Stimulated activated CD8-positive, alpha-beta memory T cell treated with anti-CD3 and anti-CD28 coated beads, Interleukin-15, amount 100 ng/mL, for 48 hours (primary cell): ENCODE measurements around the gene SFSWAP.
"Not testable (repeated sequence)": the region's sequence is repeated elsewhere in the genome, so short reads cannot be mapped to it uniquely, and the experiment has no call there.

Experiments
- DNase-seq, 2 donors: peaks; one replicate each; pipeline ENCODE4 v3.0.0-alpha.2; 2020; ENCODE audit warnings: low read depth in 2 of 2

The SFSWAP gene

GRCh38 chr12:131761638-131762037, 50.7 kb downstream of the SFSWAP start:
- no peak for DNase-seq

- DNase-seq: no peak
Measured at GRCh38 chr12:131764738-131765137, 53.8 kb downstream of the SFSWAP start.

DNA sequence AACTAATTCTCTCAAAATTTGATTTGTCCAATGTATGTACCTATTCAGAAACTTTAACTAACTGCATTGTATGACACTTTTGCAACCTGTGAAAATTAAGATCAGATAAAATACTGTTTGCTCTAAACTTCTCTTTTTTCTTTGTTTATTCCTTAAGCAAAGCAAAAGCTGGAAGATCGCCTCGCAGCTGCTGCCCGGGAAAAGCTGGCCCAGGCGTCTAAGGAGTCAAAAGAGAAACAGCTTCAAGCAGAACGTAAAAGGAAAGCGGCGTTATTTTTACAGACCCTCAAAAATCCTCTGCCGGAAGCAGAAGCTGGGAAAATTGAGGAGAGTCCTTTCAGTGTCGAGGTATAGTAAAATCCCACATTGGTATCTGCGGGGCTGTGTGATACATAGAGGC, 55.1 kb downstream of the SFSWAP start:
- no peak for DNase-seq

DNA sequence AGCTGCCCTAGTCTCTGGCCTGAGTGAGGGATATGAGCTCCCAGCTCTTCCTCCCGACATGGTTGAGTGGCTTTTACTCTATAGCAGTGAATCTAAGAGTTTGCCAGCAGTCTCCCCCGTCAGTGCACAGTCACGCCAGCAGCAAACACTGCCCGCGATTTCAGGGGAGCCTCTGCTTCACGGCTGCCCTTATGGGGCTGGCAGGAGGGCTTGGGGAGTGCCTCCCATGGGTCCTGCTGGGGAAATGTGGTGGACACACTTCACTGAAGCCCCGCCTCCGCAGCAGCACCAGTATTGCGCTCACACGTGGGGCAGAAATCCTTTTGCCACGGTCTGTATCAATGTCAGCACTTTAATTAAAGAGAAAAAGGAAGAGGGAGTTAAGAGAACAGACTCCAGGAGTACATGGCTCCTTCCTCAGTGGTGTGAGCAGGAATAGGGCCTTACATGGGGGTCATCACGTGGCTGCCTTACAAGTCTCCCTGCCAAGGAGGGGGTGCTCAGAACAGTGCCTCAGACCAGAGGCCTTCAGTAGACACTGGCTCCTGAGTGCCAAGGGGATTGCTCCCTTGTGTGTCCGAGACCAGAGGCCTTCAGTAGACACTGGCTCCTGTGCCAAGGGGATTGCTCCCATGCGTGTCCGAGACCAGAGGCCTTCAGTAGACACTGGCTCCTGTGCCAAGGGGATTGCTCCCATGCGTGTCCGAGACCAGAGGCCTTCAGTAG, 55.7 kb downstream of the SFSWAP start:
- DNase-seq: no peak

DNA sequence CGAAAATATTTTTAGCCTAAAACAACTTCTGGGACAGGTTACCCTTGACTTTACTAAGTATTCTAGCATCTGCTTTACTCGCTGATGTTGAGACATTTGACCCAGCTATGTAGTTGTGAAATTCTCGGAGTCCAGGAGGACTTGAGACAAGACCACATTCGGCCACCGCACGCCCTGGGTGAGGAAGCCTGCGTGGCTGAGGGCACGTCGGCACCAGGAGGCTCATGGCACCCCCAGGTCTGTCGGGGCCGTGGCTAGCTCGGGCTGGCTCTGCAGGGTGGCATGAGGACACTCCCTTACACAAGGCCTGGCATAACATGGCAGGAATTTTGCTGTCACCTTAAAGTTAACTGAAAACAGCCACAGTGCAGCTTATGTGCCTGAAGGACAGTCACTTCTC, 59.2 kb downstream of the SFSWAP start:
- DNase-seq: no peak

GRCh38 chr12:131771965-131772364, 61.1 kb downstream of the SFSWAP start:
- DNase-seq: no peak

DNA sequence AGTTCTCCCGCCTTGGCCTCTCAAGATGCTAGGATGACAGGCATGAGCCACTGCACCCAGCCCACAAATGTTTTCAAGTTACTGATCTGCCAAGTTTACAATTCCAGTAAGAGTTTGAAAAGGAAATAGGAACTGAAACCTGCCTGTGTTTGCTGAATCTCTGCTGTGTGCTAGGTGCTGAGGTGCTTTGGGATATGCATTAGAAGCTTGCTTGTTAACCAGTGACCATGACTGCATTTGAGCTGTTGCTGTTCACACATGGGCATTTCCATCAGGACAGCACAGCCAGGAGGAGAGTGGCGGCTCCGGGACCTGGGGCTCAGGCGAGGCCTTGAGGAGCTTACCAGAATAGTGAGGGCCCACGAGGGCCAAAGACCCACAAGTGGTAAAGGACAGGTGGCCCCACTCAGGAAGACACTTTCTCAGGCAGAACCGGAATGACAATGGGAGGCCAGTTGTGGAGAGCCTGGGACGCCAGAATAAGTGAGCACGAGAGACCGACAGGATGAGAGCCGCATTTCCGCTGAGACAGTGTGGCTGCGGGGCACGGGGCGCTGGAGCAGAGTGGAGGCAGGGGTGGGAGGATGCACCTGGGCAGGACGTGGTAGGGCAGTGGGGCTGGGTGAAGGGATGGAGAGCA, 62.8 kb downstream of the SFSWAP start:
- DNase-seq: no peak

GRCh38 chr12:131774576-131775391, 63.9 kb downstream of the SFSWAP start:
- DNase-seq: no peak

DNA sequence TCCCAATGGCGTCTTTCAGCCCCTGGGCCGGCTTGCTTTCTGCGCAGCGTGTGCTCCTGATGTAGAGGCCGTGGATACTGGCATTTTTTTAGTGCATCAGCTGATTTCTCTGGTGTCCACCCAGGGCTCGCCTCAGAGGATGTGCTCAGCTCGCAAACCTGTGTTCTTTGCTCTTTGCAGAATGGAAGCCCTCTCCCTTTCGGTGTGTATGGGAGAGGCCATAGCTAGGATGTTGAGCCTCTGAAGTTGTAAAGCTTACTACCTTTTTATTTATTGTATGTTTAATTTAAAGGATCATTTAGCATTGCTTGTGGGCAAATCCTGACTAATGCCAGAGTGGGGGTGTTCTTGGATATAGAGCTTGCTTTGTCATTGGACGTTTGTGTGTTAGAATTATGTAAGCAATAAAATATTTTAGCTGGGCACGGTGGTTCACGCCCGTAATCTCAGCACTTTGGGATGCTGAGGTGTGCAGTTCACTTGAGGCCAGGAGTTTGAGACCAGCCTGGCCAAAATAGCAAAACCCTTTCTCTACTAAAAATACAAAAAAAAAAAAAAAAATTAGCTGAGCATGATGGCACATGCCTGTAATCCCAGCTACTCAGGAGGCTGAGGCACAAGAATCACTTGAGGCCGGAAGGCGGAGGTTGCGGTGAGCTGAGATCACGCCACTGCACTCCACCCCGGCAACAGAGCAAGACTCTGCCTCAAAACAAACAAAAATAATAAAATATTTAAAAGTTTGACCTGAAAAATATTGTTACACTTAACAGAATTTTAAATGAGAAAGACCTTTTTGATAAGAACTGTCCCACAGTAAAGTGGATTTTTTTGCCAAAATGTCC, 64.7 kb downstream of the SFSWAP start:
- no peak for DNase-seq

- no peak for DNase-seq
Measured at GRCh38 chr12:131776237-131776889, 65.5 kb downstream of the SFSWAP start.

- DNase-seq: not testable (repeated sequence)
Measured at GRCh38 chr12:131777269-131777668, 66.4 kb downstream of the SFSWAP start.

DNA sequence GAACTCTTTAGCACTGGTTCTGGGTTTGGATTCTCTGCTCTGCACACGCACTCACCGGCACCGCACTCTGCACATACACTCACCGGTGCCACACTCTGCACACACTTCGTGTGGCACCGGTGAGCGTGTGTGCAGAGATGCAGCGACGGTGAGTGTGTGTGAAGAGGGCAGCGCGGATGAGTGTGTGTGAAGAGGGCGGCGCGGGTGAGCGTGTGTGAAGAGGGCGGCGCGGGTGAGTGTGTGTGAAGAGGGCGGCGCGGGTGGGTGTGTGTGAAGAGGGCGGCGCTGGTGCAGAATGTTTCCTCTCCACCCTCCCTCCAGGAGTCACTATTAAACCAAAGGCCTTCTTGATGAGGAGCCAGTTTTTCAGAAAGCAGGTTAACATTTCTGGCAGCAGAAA, 68.1 kb downstream of the SFSWAP start:
- no peak for DNase-seq

DNA sequence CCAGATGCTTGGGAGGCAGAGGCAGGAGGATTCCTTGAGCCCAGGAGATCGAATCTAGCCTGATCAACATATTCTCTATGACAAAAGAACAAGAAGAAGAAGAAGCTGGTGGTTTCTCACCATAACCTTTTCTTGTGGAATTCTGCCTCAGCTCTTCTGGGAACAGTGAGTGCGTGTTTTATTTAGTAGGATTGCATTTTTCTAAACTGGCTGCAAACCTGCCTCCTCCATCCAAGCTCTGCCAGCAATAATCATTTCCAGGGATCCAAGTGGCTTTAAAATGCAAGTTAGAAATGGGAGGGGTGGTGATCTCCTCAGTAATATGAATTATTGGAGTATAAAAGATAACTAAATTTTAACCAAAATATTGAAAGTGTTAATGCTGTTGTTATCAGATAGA, 71.2 kb downstream of the SFSWAP start:
- DNase-seq: no peak

DNA sequence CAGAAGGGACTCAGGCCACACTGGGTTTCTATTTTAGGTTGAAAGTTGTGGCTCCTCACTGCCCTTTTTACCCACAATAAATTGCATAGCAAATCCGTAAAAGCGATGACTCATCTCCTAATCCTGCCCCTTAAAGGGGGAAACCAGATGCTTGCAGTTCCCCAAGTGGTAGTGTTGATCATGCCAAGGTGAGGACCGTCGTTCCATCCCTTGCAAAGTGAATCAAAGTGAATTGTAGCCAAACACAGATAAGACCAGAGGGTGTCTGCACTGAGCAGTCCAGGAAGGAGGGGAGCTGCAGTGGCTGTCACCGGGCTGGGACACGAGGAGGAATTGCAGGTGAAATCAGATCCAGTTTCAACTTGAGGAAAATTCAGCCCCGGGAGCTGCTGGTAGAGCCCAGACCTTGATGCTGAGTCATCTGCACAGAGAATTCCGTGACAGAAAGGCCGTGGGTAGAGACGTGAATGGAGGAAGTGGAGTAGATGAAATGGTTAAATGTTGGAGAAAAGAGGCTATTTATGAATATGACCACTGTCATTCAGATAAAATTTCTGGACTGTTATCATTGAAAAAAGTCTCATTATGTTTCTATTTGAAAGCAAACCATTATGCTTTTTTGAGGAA, 73.1 kb downstream of the SFSWAP start:
- DNase-seq: no peak

DNA sequence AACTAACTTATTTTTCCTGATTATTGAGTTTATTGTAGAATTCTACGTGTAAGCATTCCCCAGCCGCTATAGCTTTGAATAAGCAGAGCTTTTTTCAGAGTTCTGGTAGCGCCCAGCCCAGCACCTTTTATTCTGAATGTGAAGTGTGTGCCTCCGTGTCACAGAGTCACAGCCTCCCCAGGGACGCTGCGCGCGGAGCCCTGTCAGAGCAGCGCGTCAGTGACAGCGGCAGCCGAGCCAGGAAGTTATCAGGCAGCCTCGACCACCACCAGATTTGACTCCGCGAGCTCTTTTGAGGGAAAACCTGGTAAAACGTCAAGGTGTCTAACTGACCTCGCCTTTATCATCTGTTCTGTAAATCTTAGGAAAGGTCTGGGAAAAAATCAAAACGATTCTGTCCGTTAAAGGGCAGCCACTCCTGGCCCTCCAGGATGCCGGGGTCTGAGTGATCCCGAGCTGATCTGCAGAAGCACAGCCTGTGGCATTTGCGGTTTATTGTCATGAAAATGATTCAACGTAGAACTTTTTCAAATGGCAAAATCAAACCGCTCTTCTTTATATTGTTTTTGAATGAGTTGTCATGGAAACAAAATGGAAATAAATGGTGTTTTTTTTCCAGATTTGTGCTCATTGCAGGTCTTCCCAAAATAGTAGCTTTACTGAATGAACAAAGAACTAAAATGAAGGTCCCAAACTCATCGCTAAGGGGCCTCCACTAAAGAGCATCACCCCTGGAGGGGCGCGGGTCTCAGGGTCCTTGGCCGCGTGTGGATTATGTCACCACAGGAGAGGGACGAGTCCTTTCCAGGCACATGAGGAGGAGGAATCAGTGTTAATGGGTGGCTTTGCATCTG, 74.2 kb downstream of the SFSWAP start:
- DNase-seq: no peak

DNA sequence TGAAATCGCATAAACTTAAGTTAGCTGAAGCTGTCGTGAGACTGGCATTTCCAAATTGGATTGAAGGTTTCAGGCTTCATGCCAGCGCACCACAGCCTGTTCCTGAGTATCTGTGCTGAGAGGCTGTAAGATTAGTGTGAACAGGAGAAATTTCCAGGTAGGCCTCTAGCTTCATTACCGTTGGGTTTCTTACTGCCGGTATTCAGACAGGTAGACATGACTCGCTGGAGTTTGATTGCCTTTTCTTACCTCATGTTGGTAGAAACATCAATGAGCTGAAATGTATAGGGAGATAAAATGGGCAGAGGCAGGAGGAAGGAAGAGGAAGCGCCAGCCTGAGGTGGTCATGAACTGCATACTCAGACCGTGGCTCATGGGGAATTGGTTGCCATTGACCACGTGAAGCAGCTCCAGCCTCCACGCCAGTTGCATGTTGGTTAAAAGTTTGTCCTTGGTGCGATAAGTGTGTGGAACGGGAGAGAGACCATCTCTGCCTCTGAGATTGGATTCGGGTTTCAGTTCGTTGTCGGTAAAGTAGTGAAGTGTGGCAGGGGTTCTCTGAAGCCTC, 75.0 kb downstream of the SFSWAP start:
- no peak for DNase-seq

DNA sequence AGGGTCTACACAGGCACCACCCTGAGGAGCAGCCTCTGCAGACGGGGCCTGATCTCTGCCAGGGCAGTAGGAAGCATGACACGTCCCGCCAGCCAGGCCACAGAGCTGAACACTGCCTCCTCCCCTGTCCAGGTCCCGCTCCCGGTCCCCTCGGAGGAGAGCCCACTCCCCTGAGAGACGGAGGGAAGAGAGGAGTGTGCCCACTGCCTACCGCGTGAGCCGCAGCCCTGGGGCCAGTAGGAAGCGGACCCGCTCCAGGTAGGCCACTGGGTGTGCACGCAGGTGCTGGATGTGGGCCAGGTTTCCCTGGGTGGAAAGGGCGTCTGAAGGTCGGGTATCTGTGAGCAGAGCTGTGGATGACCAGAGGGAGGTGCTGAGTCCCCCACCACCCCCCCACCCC, 75.4 kb downstream of the SFSWAP start:
- DNase-seq: no peak

DNA sequence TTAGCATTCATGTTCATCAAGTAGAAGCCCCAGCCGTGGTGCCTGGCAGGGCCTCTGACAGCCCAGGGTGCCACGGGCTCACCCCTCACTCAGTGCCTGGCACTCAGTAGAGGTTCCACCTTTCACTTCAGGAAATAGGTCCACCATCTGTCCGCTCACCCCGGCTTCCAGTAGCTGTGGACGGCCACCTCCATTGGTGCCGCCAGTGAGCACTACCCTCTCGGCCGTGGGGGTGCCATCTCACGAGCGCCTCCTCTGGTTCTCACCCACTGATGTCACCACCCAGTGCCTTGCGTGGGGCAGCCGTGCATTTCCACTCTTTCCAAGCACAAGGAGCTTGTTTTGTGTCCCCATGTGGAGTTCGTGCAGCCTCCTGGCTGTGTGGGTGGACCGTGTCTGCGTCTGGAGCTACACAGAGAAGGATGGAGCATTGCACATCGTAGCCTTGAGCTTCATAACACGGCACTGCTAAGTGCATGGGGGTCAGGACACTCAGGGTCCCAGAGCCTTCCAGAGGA, 76.3 kb downstream of the SFSWAP start:
- DNase-seq: no peak

DNA sequence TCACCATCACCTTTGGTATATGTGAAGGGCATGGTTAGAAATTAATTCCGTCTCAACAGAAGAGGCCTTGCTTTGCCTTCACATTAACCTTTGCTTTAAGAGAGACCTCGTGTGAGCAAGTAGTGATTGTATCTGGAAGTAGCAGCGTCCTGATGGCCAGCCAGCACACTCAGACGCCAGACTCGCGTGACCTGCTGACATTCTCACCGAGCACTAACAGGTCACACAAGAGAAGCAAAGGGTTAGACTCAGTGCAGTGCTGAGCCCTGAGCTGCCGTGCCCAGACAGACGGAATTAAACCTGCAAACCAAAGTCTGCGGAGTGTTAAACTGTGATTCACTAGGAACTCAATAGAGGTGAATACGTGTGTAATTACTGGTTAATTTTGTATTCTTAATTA, 77.2 kb downstream of the SFSWAP start:
- DNase-seq: no peak
